GM23338 (cell line): Measurements from ENCODE around the gene PPME1. TPM values are rescaled to one million over a fixed set of nuclear protein-coding genes. Genes with fewer than 3 reads are reported as not detected.

ENCODE experiments used
- ATAC-seq: fragments of 200-7000 bp; cut with Tn5 transposase; 3 replicates; pipeline ENCODE4 v1.9.1; 2020
- DNase-seq: peaks from one replicate; pipeline ENCODE4 v3.0.0-alpha.2; 2015; ENCODE audit warnings: low spot score
- H2AFZ ChIP-seq: fragments of 200-600 bp; sonication (generic); 2 replicates; pipeline ENCODE4 v1.8.0; 2016; ENCODE audit warnings: antibody characterized with exemption, mild to moderate bottlenecking, moderate library complexity
- H3F3A ChIP-seq: fragments of 200-600 bp; sonication (generic); replicated peaks from 2 replicates; pipeline ENCODE4 v1.8.0; 2017; ENCODE audit warnings: antibody characterized with exemption, mixed run types, low read depth
- H3K27ac ChIP-seq: fragments of 200-600 bp; sonication (generic); 2 replicates; pipeline ENCODE4 v1.6.1; 2016; ENCODE audit warnings: low read depth
- H3K27me3 ChIP-seq: fragments of 200-600 bp; sonication (generic); 2 replicates; pipeline ENCODE4 v1.8.0; 2016; ENCODE audit warnings: mild to moderate bottlenecking, mixed run types, moderate library complexity; ENCODE audit not compliant: insufficient read depth
- H3K36me3 ChIP-seq: fragments of 200-600 bp; sonication (generic); 2 replicates; pipeline ENCODE4 v1.8.0; 2016; ENCODE audit warnings: mild to moderate bottlenecking; ENCODE audit not compliant: insufficient read depth
- H3K4me1 ChIP-seq: fragments of 200-600 bp; sonication (generic); 2 replicates; pipeline ENCODE4 v1.8.0; 2016; ENCODE audit warnings: mild to moderate bottlenecking, moderate library complexity; ENCODE audit not compliant: insufficient read depth
- H3K4me2 ChIP-seq: fragments of 200-600 bp; sonication (generic); 2 replicates; pipeline ENCODE4 v1.7.1; 2017; ENCODE audit warnings: mixed run types
- H3K4me3 ChIP-seq: fragments of 200-600 bp; sonication (generic); 2 replicates; pipeline ENCODE4 v1.6.1; 2016; ENCODE audit warnings: mixed run types
- H3K79me2 ChIP-seq: fragments of 200-600 bp; sonication (generic); replicated peaks from 2 replicates; pipeline ENCODE4 v1.8.0; 2017; ENCODE audit warnings: mild to moderate bottlenecking; ENCODE audit not compliant: insufficient read depth
- H3K9me2 ChIP-seq: fragments of 200-600 bp; sonication (generic); 2 replicates; pipeline ENCODE4 v1.8.0; 2017; ENCODE audit not compliant: insufficient read depth
- H4K20me1 ChIP-seq: fragments of 200-600 bp; sonication (generic); replicated peaks from 2 replicates; pipeline ENCODE4 v1.8.0; 2017; ENCODE audit warnings: mild to moderate bottlenecking; ENCODE audit not compliant: insufficient read depth
- H3K27ac Mint-ChIP-seq: 2 replicates; pipeline ENCODE4 v1.8.0; 2020; ENCODE audit warnings: inconsistent platforms, mild to moderate bottlenecking, moderate library complexity, mixed read lengths
- H3K27me3 Mint-ChIP-seq: 3 replicates; pipeline ENCODE4 v1.8.0; 2022; ENCODE audit warnings: low read depth, mild to moderate bottlenecking, moderate library complexity, mixed read lengths, inconsistent platforms; ENCODE audit not compliant: insufficient read depth, poor library complexity
- H3K36me3 Mint-ChIP-seq: 3 replicates; pipeline ENCODE4 v1.8.0; 2021; ENCODE audit warnings: low read depth, mild to moderate bottlenecking, inconsistent platforms, moderate library complexity, mixed read lengths
- H3K4me1 Mint-ChIP-seq: 3 replicates; pipeline ENCODE4 v1.8.0; 2020; ENCODE audit warnings: mild to moderate bottlenecking, inconsistent platforms, mixed read lengths
- H3K4me3 Mint-ChIP-seq: 3 replicates; pipeline ENCODE4 v1.8.0; 2021; ENCODE audit warnings: moderate library complexity, mild to moderate bottlenecking, inconsistent platforms, mixed read lengths
- H3K9me3 Mint-ChIP-seq: 3 replicates; pipeline ENCODE4 v1.8.0; 2020; ENCODE audit warnings: moderate library complexity, mild to moderate bottlenecking, inconsistent platforms, mixed read lengths
- CREB1 ChIP-seq: fragments of 250-450 bp; sonication (Bioruptor Pico); IDR thresholded peaks from 2 replicates; pipeline ENCODE4 v1.5.0; 2020; ENCODE audit warnings: low read depth, mild to moderate bottlenecking, moderate library complexity
- CTCF ChIP-seq, 2 experiments: fragments of 200-600 bp in 1 of 2; sonication (generic) in 1 of 2; conservative IDR thresholded peaks; 2 replicates each; pipeline versions ENCODE4 v1.5.1 to v1.6.1; 2016 to 2017; ENCODE audit warnings: antibody characterized with exemption in 2 of 2, low read depth in 2 of 2, mild to moderate bottlenecking in 2 of 2, moderate library complexity in 1 of 2
- EZH2 ChIP-seq: fragments of 200-600 bp; sonication (generic); IDR thresholded peaks from one replicate; pipeline ENCODE4 v1.8.0; 2017; ENCODE audit warnings: antibody characterized with exemption, mild to moderate bottlenecking, low read depth; ENCODE audit not compliant: unreplicated experiment
- EZH2phosphoT487 ChIP-seq: fragments of 200-600 bp; sonication (generic); IDR thresholded peaks from one replicate; pipeline ENCODE4 v1.8.1; 2018; ENCODE audit warnings: antibody characterized with exemption; ENCODE audit not compliant: unreplicated experiment
- JUNB ChIP-seq: IDR thresholded peaks from one replicate; pipeline ENCODE4 v1.6.1; 2016; ENCODE audit warnings: antibody characterized with exemption; ENCODE audit not compliant: unreplicated experiment
- NANOG ChIP-seq: IDR thresholded peaks from 2 replicates; pipeline ENCODE4 v1.6.1; 2016; ENCODE audit warnings: antibody characterized with exemption, borderline replicate concordance
- POLR2AphosphoS5 ChIP-seq: IDR thresholded peaks from 2 replicates; pipeline ENCODE4 v1.6.1; 2016; ENCODE audit warnings: antibody characterized with exemption, low read depth
- REST ChIP-seq: IDR thresholded peaks from one replicate; pipeline ENCODE4 v1.6.1; 2018; ENCODE audit warnings: antibody characterized with exemption; ENCODE audit not compliant: unreplicated experiment
- STAT1 ChIP-seq: IDR thresholded peaks from one replicate; pipeline ENCODE4 v1.6.1; 2016; ENCODE audit warnings: antibody characterized with exemption; ENCODE audit not compliant: unreplicated experiment
- ZNF114 ChIP-seq: fragments of 250-450 bp; sonication (Bioruptor Pico); IDR thresholded peaks from 2 replicates; pipeline ENCODE4 v1.5.0; 2020; ENCODE audit warnings: mild to moderate bottlenecking, moderate library complexity
- ZNF331 ChIP-seq: fragments of 250-450 bp; sonication (Bioruptor Pico); IDR thresholded peaks from 2 replicates; pipeline ENCODE4 v1.5.0; 2020; ENCODE audit warnings: low read depth, mild to moderate bottlenecking, moderate library complexity
- polyA plus RNA-seq: library from polyadenylated mRNA; unstranded; fragments of >200 nt; fragmentation: Nextera tagmentation; extraction: Ambion mirVana; gene quantifications from 2 replicates; pipeline ENCODE4 v1.2.1, GENCODE V29; 2016
- total RNA-seq: library from RNA; depleted of rRNA; stranded (reverse); fragments of >200 nt; shearing (Covaris generic); gene quantifications from 2 replicates; pipeline ENCODE4 v1.2.3, GENCODE V29; 2014
- TF ChIP-seq, protein P1 (sequence below): IDR thresholded peaks from 2 replicates; pipeline ENCODE4 v1.6.1; 2016; ENCODE audit warnings: antibody characterized with exemption
- TF ChIP-seq, protein P2 (sequence below): fragments of 250-450 bp; sonication (Bioruptor Pico); IDR thresholded peaks from 2 replicates; pipeline ENCODE4 v1.5.0; 2020; ENCODE audit warnings: mild to moderate bottlenecking, moderate library complexity

The PPME1 gene
- total and polyA plus RNA-seq, 2 experiments from 2014 or later = 32.1 to 37.2 TPM

GRCh38 chr11:74297484-74297883, 126.4 kb downstream of the PPME1 start:
- Histone ChIP-seq H4K20me1 (no peaks in the 10 kb centered on the region), H2AFZ (no peak overlapping the region), H3K4me3 (no peak overlapping the region), H3K27ac (no peak overlapping the region), H3K4me2 (no peak overlapping the region), H3K4me1 (no peaks in the 10 kb centered on the region), H3K9me2 (no peaks in the 10 kb centered on the region; the same call in 1 of the 2 replicates), H3K27me3 (no peaks in the 10 kb centered on the region), H3F3A (no peaks in the 10 kb centered on the region), H3K79me2 (no peaks in the 10 kb centered on the region), H3K36me3 (no peaks in the 10 kb centered on the region)
- ATAC-seq = no peak
- Mint-ChIP-seq H3K27ac (no peak overlapping the region), H3K36me3 (peaks cover 7% of the 10 kb centered on the region; the same call in 1 of the 3 replicates), H3K27me3 (peaks cover 10% of the 10 kb centered on the region), H3K9me3 (peaks cover 11% of the 10 kb centered on the region), H3K4me3 (no peak overlapping the region), H3K4me1 (no peaks in the 10 kb centered on the region)
- TF ChIP-seq REST = no peak
- no peak for TF ChIP-seq ZNF331 (CRISPR knock-in tag)
- no peak for TF ChIP-seq EZH2phosphoT487
- no peak for TF ChIP-seq CREB1 (CRISPR knock-in tag)
- TF ChIP-seq EZH2 = no peak
- TF ChIP-seq ZNF114 (CRISPR knock-in tag) = no peak
- TF ChIP-seq, protein P1, sequence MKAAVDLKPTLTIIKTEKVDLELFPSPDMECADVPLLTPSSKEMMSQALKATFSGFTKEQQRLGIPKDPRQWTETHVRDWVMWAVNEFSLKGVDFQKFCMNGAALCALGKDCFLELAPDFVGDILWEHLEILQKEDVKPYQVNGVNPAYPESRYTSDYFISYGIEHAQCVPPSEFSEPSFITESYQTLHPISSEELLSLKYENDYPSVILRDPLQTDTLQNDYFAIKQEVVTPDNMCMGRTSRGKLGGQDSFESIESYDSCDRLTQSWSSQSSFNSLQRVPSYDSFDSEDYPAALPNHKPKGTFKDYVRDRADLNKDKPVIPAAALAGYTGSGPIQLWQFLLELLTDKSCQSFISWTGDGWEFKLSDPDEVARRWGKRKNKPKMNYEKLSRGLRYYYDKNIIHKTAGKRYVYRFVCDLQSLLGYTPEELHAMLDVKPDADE = no peak
- TF ChIP-seq POLR2AphosphoS5 = no peak
- no peak for TF ChIP-seq STAT1
- TF ChIP-seq, protein P2, sequence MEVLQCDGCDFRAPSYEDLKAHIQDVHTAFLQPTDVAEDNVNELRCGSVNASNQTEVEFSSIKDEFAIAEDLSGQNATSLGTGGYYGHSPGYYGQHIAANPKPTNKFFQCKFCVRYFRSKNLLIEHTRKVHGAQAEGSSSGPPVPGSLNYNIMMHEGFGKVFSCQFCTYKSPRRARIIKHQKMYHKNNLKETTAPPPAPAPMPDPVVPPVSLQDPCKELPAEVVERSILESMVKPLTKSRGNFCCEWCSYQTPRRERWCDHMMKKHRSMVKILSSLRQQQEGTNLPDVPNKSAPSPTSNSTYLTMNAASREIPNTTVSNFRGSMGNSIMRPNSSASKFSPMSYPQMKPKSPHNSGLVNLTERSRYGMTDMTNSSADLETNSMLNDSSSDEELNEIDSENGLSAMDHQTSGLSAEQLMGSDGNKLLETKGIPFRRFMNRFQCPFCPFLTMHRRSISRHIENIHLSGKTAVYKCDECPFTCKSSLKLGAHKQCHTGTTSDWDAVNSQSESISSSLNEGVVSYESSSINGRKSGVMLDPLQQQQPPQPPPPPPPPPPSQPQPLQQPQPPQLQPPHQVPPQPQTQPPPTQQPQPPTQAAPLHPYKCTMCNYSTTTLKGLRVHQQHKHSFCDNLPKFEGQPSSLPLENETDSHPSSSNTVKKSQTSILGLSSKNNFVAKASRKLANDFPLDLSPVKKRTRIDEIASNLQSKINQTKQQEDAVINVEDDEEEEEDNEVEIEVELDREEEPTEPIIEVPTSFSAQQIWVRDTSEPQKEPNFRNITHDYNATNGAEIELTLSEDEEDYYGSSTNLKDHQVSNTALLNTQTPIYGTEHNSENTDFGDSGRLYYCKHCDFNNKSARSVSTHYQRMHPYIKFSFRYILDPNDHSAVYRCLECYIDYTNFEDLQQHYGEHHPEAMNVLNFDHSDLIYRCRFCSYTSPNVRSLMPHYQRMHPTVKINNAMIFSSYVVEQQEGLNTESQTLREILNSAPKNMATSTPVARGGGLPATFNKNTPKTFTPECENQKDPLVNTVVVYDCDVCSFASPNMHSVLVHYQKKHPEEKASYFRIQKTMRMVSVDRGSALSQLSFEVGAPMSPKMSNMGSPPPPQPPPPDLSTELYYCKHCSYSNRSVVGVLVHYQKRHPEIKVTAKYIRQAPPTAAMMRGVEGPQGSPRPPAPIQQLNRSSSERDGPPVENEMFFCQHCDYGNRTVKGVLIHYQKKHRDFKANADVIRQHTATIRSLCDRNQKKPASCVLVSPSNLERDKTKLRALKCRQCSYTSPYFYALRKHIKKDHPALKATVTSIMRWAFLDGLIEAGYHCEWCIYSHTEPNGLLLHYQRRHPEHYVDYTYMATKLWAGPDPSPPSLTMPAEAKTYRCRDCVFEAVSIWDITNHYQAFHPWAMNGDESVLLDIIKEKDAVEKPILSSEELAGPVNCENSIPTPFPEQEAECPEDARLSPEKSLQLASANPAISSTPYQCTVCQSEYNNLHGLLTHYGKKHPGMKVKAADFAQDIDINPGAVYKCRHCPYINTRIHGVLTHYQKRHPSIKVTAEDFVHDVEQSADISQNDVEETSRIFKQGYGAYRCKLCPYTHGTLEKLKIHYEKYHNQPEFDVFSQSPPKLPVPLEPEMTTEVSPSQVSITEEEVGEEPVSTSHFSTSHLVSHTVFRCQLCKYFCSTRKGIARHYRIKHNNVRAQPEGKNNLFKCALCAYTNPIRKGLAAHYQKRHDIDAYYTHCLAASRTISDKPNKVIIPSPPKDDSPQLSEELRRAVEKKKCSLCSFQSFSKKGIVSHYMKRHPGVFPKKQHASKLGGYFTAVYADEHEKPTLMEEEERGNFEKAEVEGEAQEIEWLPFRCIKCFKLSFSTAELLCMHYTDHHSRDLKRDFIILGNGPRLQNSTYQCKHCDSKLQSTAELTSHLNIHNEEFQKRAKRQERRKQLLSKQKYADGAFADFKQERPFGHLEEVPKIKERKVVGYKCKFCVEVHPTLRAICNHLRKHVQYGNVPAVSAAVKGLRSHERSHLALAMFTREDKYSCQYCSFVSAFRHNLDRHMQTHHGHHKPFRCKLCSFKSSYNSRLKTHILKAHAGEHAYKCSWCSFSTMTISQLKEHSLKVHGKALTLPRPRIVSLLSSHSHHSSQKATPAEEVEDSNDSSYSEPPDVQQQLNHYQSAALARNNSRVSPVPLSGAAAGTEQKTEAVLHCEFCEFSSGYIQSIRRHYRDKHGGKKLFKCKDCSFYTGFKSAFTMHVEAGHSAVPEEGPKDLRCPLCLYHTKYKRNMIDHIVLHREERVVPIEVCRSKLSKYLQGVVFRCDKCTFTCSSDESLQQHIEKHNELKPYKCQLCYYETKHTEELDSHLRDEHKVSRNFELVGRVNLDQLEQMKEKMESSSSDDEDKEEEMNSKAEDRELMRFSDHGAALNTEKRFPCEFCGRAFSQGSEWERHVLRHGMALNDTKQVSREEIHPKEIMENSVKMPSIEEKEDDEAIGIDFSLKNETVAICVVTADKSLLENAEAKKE (CRISPR knock-in tag) = no peak
- no peak for TF ChIP-seq NANOG
- no peak for TF ChIP-seq CTCF (conservative IDR thresholded peaks at IDR 0.05; ENCODE audit: low read depth in 2 of 2)
- TF ChIP-seq JUNB = no peak
- DNase-seq = no peak
